DMS79 treated with DMSO at 0.1 percent for 48 hours (cell line): ENCODE results near the gene MYO1E.

Experiments
- DNase-seq: peaks from one replicate; lab custom pipeline; 2025; lab: John Stamatoyannopoulos, UW

The MYO1E gene

GRCh38 chr15:59227021-59227420, 145.7 kb downstream of the MYO1E start:
- DNase-seq = no peak

DNA sequence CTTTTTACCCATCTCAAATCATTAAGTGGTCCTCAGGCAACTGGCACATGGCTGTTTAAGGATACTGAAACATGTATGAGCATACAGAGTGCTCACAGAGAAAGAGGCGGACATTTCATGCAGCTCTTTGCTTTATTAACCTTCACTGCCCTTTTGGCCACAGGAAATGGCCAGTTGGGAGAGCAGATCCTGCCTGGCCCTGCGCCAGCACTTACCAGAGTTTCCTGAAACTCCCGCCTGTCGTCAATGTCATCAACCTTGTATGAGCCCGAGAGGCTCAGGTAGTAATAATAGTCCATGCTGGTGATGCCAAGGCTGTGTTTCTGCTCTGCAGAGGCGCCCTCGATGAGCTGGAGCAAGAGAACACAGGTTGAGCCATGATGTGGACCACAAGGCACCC, 148.2 kb downstream of the MYO1E start:
- no peak for DNase-seq

- no peak for DNase-seq
Measured at GRCh38 chr15:59223736-59224135, 148.9 kb downstream of the MYO1E start.

- peak; percentile 8 for DNase-seq
Measured at GRCh38 chr15:59222906-59223550, 149.6 kb downstream of the MYO1E start.

DNA sequence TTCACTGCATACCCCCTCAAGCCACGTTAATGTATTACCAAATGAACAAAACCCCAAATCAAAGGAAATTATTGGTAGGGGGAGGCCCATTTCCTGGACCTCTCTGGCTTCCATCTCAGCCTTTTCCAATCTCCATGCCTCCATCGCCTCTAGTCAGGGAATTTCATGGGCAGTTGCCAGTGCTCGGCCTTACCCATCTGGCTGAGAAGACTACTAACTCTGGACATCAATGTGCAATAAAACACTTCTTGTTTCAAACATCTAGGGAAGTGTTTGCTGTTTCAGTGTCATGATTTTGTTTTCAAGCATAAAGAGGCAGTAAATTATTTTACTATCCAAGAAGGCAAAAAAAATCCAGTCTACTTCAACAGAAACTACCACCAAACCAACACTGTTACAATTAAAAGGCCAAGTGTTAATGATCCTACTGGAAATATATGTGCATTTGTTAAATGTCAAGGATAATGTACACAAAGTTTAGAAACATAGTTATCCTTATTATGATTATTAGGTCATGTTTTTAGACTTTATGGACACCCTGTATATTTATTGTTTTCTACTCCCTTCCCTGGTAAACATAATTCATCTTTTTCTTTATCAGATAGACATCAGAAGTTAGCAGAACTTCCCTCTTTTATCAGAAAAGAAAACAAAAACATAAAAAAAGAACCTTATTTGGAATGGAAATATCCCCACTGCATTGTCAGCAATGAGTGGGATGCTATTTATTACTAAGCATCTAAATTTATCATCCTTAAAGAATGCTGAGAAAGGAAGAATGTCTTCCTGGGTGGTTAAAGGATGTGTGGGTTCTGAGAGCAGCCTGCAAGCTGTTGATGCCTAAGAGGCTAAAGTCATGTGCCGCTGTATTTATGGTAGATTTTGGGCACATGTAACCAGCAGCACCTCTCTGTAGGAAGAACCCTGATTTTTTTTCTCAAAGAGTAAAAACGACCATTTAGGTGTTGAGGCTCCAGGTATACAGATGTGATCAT, 150.9 kb downstream of the MYO1E start:
- DNase-seq = no peak

GRCh38 chr15:59218710-59219109, 154.0 kb downstream of the MYO1E start:
- no peak for DNase-seq

DNA sequence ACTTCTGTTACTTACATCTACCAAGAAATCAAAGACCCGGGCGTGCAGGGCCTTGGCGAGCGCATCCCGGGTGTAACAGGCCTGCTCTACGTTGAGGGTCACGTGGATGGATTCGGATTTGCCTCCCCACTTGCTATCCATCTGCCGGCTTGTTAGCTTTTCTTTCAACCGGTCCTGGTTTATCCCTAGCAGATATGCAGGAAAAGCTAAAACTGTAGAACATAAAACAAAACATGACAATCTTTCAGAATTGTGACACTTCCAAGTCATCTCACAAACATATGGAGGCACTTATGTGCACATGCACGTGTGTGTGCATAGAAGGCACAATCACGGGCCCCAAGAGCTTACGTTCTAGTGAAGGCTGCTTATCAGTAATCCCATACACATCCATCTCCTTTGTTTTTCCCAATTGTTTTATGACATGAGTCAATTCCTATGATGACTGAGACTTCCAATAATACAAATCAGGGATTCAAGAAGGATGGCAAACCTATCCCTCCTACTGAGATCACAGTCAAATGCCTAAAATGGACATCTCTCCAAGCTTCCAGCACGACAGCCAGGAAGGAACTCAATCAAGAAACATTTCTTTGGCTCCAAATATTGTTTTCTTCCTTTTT, 154.7 kb downstream of the MYO1E start:
- DNase-seq = no peak

GRCh38 chr15:59216911-59217310, 155.8 kb downstream of the MYO1E start:
- no peak for DNase-seq

GRCh38 chr15:59210186-59210585, 162.5 kb downstream of the MYO1E start:
- DNase-seq = no peak

- no peak for DNase-seq
Measured at GRCh38 chr15:59208613-59209249, 163.9 kb downstream of the MYO1E start.

DNA sequence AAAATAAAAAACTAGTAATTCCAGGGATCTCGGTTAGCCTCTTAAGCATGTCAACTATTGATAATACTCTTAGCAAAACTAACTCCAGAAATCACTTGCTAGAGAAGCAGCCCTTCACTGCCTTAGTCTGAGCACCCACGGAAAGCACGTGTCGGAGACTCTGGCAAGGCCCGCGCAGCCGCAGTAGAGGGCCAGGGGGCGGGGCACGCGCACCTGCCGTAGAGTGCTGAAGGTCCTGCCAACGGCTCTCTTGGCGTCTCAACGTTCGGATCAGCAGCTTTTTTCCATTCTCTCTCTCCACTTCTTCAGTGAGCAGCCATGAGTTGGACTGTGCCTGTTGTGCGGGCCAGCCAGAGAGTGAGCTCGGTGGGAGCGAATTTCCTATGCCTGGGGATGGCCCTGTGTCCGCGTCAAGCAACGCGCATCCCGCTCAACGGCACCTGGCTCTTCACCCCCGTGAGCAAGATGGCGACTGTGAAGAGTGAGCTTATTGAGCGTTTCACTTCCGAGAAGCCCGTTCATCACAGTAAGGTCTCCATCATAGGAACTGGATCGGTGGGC, 166.0 kb downstream of the MYO1E start, which contains the start of gene LDHAL6B:
Gene LDHAL6B, plus strand, starts transcription at position 221 of the 561 bp plus-strand sequence. Its CDS starts 98 bp downstream, at position 319.
- no peak for DNase-seq

DNA sequence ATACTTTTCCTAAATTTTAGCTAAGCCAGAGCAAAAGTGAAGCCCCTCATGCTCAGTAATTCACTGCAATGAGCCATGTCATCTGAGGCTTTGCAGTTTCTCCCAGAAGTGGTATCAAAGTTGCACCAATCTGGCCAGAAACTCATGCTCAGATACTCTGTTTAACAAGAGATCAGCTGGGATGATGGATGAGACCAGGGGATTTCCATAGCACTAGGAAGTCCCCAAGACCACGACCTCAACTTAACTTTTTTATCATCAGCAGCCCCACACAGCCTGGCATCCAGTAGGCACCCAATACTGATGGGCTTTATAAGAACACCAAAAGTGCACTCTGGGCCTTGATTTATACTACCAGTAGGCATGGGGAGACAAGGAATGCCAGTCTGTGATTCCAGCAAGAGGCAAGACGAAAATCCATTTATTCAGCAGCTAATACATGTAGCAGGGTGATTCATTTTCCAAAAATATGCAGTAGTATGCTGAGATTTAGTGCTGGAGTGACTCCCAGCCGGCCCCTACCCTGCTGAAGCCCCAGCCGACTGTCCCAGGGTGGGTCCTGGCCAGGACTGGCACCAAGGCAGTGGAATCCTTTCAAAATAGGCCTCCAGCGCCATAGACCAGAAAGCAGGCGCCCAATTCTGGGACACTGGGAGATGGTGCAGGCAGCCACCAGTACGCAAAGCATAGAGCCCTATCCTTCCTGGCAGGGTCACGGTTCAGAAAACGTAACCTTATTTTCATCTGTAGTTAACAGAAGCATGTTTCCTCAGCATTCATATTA, 166.6 kb downstream of the MYO1E start:
- no peak for DNase-seq

GRCh38 chr15:59203657-59204056, 169.0 kb downstream of the MYO1E start:
- no peak for DNase-seq

DNA sequence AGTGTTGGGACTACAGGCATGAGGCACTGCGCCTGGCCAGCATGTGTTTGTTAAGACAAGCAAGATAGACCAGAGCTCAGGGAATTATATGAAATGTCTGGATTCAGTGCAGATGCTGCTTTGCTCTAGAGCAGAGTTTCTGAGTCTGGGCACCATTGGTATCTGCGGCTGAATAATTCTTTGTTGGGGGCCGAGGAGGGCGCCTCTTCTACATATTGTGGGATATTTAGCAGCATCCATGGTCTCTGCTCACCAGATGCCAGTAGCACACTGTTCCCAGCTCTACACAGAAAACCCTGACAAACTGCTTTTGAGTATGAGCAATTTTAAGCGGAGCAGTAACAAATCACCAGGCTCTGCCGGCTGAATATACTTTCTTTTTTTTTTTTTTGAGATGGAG, 169.7 kb downstream of the MYO1E start:
- no peak for DNase-seq

DNA sequence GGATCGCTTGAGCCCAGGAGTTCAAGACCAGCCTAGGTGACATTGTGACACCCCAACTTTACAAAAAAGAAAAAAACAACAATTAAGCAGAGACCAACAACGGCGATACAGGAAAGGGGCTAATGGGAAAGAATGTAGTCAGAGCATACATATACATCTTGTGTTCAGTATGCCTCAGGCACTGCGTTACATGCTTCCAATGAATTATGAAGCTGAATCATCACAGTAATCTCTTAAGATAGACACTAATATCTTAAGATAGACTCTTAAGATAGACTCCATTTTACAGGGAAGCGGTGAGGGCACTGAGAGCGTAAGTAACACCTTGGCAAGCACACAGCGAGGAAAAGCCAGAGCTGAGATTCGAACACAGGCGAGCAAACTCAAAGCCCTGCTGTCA, 172.1 kb downstream of the MYO1E start:
- no peak for DNase-seq

DNA sequence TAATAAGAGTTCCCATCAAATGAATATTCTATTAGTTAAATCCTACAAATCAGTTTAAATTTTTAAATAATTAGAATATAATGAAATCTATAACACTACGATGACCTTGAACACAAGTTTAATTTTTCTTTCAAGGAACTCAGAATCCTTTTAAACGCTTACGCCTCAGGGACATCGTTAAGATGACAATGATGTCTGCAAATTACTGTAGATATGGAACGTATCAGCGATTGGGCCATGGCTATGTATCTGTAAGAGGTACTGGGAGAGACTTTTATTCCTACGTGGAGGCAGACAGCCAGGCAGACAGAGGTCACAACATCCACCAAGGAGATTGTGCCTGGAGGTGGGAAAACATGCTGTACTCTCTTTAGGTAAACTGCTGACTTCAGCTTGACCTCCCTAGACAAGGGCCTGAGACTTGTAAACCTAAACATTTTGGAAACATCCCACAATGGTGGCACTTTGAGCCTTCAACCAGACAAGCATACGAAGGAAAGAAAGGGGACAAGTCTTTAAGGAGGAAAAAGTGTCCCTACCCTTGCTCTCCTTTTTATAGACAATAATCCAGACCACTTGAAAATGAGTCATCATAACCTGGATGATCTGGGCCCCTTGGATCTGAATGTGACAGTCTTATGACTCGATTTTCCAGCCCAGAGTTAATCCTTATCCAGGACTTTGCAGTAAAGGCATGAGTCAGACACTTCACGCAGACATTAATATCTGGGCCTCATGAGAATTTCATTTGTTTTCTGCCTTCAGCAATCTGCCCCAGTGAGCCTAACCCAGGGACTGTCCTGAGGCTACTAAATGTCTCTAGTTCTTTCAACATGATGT, 172.8 kb downstream of the MYO1E start:
- no peak for DNase-seq

DNA sequence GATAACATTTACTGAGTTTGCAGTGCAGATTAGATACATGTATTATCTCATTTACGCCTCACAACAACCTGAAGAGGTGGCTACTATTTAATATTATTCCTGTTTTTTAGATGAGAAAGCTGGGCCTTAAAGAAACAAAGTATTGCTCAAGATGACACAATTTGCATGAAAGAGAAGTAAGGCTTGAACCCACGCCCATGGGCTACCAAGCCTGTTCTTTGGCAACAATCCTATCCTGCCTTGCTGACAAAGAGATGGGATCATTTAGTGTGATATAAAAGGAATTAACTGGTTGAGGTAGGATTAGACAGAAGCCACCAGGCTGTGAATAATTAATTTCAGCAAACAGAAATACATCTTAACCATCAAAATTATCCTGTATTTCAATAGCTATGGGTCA, 175.2 kb downstream of the MYO1E start:
- no peak for DNase-seq

- DNase-seq = no peak
Measured at GRCh38 chr15:59196416-59196815, 176.3 kb downstream of the MYO1E start.

DNA sequence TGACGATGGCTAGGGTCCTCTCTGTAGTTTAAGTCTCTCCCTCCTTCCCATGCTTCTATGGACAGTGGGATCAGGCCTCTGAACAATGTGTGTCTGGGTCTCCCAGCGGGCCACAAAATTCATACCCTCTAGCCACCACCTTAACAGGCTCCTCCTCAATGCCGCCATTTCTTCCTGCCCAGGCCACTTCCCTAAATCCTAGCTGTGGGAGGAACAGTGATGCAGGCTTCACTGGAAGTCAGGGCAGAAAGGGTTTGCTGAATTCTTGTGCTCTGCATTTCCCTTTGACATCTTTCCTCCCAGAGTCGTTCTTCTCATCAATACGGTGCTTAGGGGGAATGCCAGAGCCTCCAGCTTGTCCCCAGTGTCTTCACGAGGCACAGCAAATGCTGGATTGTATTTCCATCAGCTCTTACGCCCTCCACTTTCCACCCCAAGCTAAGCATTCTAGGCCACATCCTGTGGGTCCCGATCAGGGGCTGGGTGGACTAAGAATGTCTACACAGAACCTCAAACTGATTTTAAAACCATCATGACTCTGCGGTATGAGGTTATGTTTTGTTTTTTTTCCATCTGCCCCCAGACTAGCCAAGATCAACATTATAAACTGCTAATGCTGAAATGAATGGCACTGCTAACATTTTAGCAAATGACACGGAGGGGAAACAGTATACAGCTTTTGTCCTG, 177.9 kb downstream of the MYO1E start:
- DNase-seq = no peak

DNA sequence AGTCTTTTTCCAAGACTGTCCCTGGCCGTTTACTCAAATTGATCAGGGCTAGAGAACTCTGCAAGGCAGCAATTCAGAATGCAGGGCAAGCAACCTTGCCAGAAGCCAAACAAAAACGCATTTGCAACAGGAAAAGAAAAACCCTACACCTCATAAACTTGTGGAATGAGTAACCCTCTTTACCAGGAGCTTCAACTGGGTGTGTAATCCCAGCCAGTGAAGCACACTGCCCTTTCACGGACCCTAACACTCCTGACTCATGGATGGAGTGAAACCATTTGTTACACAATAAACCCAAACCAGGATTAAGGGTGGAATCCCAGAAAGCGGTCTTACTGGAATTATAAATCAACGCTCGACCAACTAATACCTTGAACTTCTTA, 180.8 kb downstream of the MYO1E start:
- no peak for DNase-seq
